ENCODE data around the gene UNC5B.

The UNC5B gene

DNA sequence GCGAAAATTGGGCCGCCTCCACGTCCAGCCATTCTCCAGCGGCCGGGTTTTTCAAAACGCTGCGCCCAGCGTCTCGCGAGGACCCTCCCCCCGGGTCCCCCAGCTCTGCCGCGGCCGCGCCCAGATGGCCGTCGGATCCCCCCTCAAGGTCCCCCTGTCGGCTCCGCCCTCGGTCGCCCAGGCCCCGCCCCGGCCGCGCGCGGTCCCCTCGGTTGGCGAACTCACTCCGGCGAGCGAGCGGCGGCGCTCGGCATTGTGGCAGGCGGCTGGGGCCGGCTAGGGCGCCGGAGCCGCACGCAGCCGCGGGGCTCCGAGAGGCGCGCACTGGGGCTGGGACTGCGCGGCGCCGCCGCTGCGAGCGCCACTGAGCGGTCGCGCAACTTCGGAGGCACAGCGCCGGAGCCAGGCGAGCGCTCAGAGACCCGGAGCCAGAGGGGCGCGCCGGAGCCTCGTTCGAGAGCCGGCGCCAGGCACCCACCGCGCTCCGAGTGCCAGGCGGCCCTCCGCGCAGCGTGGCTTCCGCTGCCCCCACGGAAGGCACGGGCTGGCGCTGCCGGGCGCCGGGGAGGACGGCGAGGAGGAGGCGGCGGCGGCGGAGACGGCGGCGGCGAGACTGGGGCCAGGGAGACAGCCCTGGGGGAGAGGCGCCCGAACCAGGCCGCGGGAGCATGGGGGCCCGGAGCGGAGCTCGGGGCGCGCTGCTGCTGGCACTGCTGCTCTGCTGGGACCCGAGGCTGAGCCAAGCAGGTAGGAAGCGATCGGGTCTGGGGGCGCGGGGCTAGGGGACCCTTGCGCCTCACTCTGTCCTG is at the start of gene UNC5B:
Gene UNC5B, plus strand, starts transcription at position 253 of the 809 bp plus-strand sequence. Its CDS starts 416 bp downstream, at position 669.
- peaks cover 6% of the 10 kb centered on the region for H3K4me1 ChIP-seq (ENCODE audit: insufficient read depth, poor library complexity, severe bottlenecking)
- TF ChIP-seq, protein P1, sequence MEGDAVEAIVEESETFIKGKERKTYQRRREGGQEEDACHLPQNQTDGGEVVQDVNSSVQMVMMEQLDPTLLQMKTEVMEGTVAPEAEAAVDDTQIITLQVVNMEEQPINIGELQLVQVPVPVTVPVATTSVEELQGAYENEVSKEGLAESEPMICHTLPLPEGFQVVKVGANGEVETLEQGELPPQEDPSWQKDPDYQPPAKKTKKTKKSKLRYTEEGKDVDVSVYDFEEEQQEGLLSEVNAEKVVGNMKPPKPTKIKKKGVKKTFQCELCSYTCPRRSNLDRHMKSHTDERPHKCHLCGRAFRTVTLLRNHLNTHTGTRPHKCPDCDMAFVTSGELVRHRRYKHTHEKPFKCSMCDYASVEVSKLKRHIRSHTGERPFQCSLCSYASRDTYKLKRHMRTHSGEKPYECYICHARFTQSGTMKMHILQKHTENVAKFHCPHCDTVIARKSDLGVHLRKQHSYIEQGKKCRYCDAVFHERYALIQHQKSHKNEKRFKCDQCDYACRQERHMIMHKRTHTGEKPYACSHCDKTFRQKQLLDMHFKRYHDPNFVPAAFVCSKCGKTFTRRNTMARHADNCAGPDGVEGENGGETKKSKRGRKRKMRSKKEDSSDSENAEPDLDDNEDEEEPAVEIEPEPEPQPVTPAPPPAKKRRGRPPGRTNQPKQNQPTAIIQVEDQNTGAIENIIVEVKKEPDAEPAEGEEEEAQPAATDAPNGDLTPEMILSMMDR (IDR thresholded peaks at IDR 0.05; ENCODE audit: poor library complexity, severe bottlenecking): peak; percentile 38
- H3K27ac ChIP-seq (ENCODE audit: poor library complexity, severe bottlenecking): no peak within 1 kb of the TSS

DNA sequence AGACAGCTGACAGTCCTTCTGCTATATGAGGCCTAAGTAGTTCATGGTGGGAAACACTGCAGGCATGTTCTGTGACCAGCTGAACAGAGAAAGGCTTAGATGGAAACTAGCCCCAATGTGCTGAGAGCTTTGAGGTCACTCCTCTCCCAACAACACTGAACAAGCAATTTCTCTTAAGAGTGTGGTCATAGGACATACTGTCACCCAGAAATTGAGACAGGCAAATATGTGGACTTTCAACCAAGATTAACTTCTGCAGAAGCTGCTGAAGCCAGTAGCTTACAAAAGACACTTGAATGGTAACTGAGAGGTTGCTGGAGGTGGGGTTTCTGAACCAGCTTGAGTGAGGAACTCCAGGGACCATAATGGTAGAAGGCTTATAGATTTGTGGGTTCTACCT is 38.9 kb upstream of the UNC5B start:
- H3K4me3 ChIP-seq (ENCODE audit: severe bottlenecking): no peak overlapping the region
- H3K27me3 ChIP-seq (ENCODE audit: insufficient read depth, poor library complexity, severe bottlenecking): no peaks in the 10 kb centered on the region
- no peaks in the 10 kb centered on the region for H3K9me3 ChIP-seq (ENCODE audit: severe bottlenecking)
- H3K4me1 ChIP-seq (ENCODE audit: insufficient read depth, poor library complexity, severe bottlenecking): no peaks in the 10 kb centered on the region
- TF ChIP-seq, protein P1 (IDR thresholded peaks at IDR 0.05; ENCODE audit: poor library complexity, severe bottlenecking): no peak
- ATAC-seq (ENCODE audit: low read depth) (no peak), DNase-seq (ENCODE audit: low spot score) (no peak)
- no peak overlapping the region for H3K27ac ChIP-seq (ENCODE audit: poor library complexity, severe bottlenecking)
- no peaks in the 10 kb centered on the region for H3K36me3 ChIP-seq (ENCODE audit: low read depth)

More for the DNA sequence above, at the start of gene UNC5B:
- no peaks in the 10 kb centered on the region for H3K9me3 ChIP-seq (ENCODE audit: severe bottlenecking)
- ATAC-seq (ENCODE audit: low read depth): peak; percentile 72
- H3K36me3 ChIP-seq (ENCODE audit: low read depth): no peaks in the 10 kb centered on the region
- peak; percentile 38 for DNase-seq (ENCODE audit: low spot score)
- H3K27me3 ChIP-seq (ENCODE audit: insufficient read depth, poor library complexity, severe bottlenecking): peaks cover 24% of the 10 kb centered on the region
- H3K4me3 ChIP-seq (ENCODE audit: severe bottlenecking): peak within 1 kb of the TSS; percentile 64

DNA sequence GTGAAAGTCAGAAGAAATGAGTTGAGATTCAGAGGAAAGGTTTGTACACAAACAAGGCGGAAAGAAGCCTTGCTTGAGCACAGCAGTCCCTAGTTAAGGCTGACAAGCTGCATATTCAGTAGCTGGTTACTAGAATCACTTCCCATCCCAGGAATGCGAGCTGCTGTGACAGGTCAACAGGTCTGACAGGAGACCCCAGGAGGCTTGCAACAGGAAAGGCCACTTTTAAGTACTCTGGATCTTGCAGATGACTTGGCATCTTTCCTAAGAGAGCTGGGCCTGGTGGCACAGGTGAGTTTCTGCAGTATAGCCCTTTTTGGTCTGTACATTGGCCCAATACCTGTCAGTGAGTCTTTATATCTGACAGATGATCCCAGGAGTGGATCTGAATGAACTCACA is 35.7 kb upstream of the UNC5B start:
- ATAC-seq (ENCODE audit: low read depth) (no peak), DNase-seq (ENCODE audit: low spot score) (no peak)
- Histone ChIP-seq H3K36me3 (ENCODE audit: low read depth) (no peaks in the 10 kb centered on the region), H3K9me3 (ENCODE audit: severe bottlenecking) (no peaks in the 10 kb centered on the region), H3K4me1 (ENCODE audit: insufficient read depth, poor library complexity, severe bottlenecking) (no peaks in the 10 kb centered on the region), H3K27me3 (ENCODE audit: insufficient read depth, poor library complexity, severe bottlenecking) (no peaks in the 10 kb centered on the region), H3K27ac (ENCODE audit: poor library complexity, severe bottlenecking) (no peak overlapping the region), H3K4me3 (ENCODE audit: severe bottlenecking) (no peak overlapping the region)
- TF ChIP-seq, protein P1 (IDR thresholded peaks at IDR 0.05; ENCODE audit: poor library complexity, severe bottlenecking): no peak

DNA sequence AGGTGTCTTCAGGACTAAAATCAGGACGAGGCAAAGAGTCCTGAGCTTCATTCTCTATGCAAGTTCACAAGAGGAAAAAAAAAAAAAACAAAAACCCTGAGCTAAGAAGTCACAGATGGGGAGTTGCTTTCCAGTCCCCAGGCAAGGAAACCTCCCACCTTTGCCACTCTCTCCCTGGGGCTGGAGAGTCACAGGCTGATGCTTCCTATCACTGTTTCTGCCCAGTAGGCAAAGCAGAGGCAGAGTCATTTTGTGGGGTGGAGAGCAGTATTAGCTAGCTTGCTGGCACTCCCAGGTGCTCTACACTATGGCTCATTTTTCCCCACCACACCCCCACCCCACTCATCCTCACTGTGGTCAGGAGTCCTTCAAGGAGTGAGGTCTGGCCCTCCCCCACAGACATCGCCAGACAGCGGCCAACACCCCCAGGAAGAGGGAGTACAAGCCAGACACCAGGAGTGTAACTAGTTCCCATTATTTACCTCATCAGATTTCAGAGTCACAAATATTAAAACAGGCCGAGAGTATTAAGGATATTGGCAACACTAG is 34.6 kb upstream of the UNC5B start:
- H3K27me3 ChIP-seq (ENCODE audit: insufficient read depth, poor library complexity, severe bottlenecking): no peaks in the 10 kb centered on the region
- TF ChIP-seq, protein P1 (IDR thresholded peaks at IDR 0.05; ENCODE audit: poor library complexity, severe bottlenecking): no peak

DNA sequence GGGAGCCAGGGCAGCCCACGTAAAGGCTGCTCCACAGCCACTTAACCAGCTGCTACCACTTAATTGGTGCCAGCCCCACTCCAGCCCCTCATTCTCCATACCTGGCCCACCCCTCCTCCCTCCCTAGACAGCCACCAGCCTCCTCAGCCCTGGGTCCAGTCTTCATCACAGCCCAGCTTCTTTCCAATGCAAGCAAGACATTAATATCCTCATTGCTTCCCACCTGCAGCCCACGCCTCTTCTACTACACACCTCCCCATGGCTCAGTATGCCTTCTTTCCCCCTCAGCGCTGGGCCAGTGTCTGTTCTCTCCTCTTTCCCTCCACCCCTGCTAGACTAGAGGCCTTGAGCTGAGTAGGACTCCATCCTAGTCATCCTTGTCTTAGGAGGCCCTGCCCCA is 33.5 kb upstream of the UNC5B start:
- Histone ChIP-seq H3K36me3 (ENCODE audit: low read depth) (no peaks in the 10 kb centered on the region), H3K27me3 (ENCODE audit: insufficient read depth, poor library complexity, severe bottlenecking) (no peaks in the 10 kb centered on the region), H3K4me3 (ENCODE audit: severe bottlenecking) (no peak overlapping the region), H3K4me1 (ENCODE audit: insufficient read depth, poor library complexity, severe bottlenecking) (no peaks in the 10 kb centered on the region), H3K9me3 (ENCODE audit: severe bottlenecking) (no peaks in the 10 kb centered on the region), H3K27ac (ENCODE audit: poor library complexity, severe bottlenecking) (no peak overlapping the region)
- DNase-seq (ENCODE audit: low spot score) (no peak), ATAC-seq (ENCODE audit: low read depth) (no peak)
- TF ChIP-seq, protein P1 (IDR thresholded peaks at IDR 0.05; ENCODE audit: poor library complexity, severe bottlenecking): no peak

More for the DNA sequence above, 34.6 kb upstream of the UNC5B start:
- no peak overlapping the region for H3K27ac ChIP-seq (ENCODE audit: poor library complexity, severe bottlenecking)
- no peak overlapping the region for H3K4me3 ChIP-seq (ENCODE audit: severe bottlenecking)
- no peaks in the 10 kb centered on the region for H3K9me3 ChIP-seq (ENCODE audit: severe bottlenecking)
- no peaks in the 10 kb centered on the region for H3K36me3 ChIP-seq (ENCODE audit: low read depth)
- ATAC-seq (ENCODE audit: low read depth) (no peak), DNase-seq (ENCODE audit: low spot score) (no peak)
- no peaks in the 10 kb centered on the region for H3K4me1 ChIP-seq (ENCODE audit: insufficient read depth, poor library complexity, severe bottlenecking)

Data from RWPE2 (cell line).